Effector memory CD8-positive, alpha-beta T cell (primary cell): ENCODE results near the gene SLC20A1.

ENCODE experiments used
- ATAC-seq: fragments of 150-1000 bp; cut with Tn5 transposase; replicated peaks from 2 replicates; pipeline ENCODE4 v1.10.0; 2021; ENCODE audit warnings: mild to moderate bottlenecking, moderate library complexity
- DNase-seq, 3 experiments: peaks; one replicate each; pipeline ENCODE4 v3.0.0; 2021
- H3K27ac Mint-ChIP-seq, 2 donors: one replicate each; pipeline ENCODE4 v1.8.0; 2022; ENCODE audit warnings: mild to moderate bottlenecking in 2 of 2, mixed read lengths in 2 of 2, moderate library complexity in 2 of 2
- H3K27me3 Mint-ChIP-seq, 2 donors: one replicate each; pipeline ENCODE4 v1.8.0; 2022; ENCODE audit warnings: mixed read lengths in 2 of 2
- H3K36me3 Mint-ChIP-seq: one replicate; pipeline ENCODE4 v1.8.0; 2022; ENCODE audit warnings: mild to moderate bottlenecking, moderate library complexity, mixed read lengths; ENCODE audit not compliant: insufficient read depth
- H3K4me1 Mint-ChIP-seq, 2 donors: one replicate each; pipeline ENCODE4 v1.8.0; 2022; ENCODE audit warnings: low read depth in 2 of 2, mixed read lengths in 2 of 2
- H3K4me3 Mint-ChIP-seq, 2 donors: one replicate each; pipeline ENCODE4 v1.8.0; 2022; ENCODE audit warnings: mild to moderate bottlenecking in 2 of 2, mixed read lengths in 2 of 2, moderate library complexity in 2 of 2
- H3K9me3 Mint-ChIP-seq, 2 donors: one replicate each; pipeline ENCODE4 v1.8.0; 2022; ENCODE audit warnings: mixed read lengths in 2 of 2

The SLC20A1 gene

DNA sequence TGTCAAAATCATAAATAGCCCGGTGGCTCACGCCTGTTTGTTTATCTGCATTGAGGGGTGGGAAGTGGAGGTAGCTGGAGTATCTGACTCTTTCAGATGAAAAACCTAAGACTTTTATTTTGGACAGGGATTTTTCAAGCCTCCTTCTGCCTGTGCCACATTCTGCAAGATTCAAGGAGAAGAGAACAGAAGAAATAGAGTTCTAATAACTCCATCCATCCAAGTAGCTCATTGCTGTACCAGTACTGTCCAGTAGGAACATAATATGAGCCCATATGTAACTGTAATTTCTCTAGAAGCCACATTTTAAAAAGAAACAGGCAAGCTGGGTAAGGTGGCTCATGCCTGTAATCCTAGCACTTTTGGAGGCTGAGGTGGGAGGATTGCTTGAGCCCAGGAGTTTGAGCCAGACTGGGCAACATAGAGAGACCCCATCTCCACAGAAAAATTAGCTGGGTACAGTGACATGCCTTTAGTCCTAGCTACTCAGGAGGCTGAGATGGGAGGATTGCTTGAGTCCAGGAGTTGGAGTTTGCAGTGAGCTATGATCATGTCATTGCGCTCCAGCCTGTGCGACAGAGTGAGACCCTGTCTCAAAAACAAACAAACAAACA is 39.6 kb downstream of the SLC20A1 start:
- Mint-ChIP-seq H3K27me3 (no peaks in the 10 kb centered on the region), H3K4me3 (no peak overlapping the region), H3K36me3 (no peaks in the 10 kb centered on the region), H3K9me3 (no peaks in the 10 kb centered on the region), H3K27ac (no peak overlapping the region), H3K4me1 (peaks cover 7 to 13% of the 10 kb centered on the region in 2 donors)
- DNase-seq (no peak), ATAC-seq (peak; percentile 40)

DNA sequence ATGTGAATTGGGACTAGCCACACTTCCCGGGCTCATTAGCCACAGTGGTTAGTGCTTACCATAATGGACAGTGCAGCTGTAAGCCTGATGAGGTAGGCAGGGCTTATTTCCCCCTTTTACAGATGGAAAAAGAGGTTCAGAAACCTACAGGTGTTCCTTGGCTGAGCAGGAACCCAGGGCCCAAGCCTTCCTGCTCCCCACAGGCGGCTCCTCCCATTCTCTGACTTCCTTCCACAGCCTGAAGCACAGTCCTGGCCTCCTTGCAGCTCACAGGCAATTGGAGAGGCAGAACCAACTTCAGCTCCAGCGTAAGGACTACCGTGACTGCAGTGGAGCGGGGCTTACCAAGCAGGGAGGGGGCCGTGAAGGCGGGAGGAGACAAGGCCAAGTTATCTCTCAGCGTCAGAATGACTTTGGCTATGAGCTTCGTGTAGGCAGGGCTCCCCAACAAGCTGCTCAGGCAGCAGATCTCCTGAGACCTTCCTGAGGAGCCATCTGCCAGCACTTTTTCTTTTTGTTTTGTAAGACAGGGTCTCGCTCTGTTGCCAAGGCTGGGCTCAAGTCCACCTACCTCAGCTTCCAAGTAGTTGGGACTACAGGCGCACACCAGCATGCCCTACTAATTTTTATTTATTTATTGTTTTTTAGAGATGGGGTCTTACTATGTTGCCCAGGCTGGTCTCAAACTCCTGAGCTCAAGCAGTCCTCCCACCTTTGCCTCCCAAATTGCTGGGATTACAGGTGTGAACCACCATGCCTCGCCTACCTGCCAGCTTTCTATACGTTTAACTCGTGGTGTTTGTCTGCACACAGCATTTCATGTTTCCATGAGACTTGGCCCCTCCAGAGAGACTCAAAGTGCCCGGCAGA is 40.8 kb downstream of the SLC20A1 start:
- Mint-ChIP-seq H3K36me3 (no peaks in the 10 kb centered on the region), H3K27me3 (no peaks in the 10 kb centered on the region), H3K4me1 (peaks cover 17 to 21% of the 10 kb centered on the region in 2 donors), H3K9me3 (no peaks in the 10 kb centered on the region), H3K4me3 (no peak overlapping the region), H3K27ac (no peak overlapping the region)
- DNase-seq (no peak), ATAC-seq (no peak)

- ATAC-seq (no peak), DNase-seq (no peak)
- Mint-ChIP-seq H3K9me3 (no peaks in the 10 kb centered on the region), H3K27me3 (no peaks in the 10 kb centered on the region), H3K36me3 (no peaks in the 10 kb centered on the region), H3K4me3 (no peak overlapping the region), H3K4me1 (peaks cover 27 to 31% of the 10 kb centered on the region in 2 donors), H3K27ac (no peak overlapping the region)
Observed at GRCh38 chr2:112687522-112687921, 41.8 kb downstream of the SLC20A1 start.

DNA sequence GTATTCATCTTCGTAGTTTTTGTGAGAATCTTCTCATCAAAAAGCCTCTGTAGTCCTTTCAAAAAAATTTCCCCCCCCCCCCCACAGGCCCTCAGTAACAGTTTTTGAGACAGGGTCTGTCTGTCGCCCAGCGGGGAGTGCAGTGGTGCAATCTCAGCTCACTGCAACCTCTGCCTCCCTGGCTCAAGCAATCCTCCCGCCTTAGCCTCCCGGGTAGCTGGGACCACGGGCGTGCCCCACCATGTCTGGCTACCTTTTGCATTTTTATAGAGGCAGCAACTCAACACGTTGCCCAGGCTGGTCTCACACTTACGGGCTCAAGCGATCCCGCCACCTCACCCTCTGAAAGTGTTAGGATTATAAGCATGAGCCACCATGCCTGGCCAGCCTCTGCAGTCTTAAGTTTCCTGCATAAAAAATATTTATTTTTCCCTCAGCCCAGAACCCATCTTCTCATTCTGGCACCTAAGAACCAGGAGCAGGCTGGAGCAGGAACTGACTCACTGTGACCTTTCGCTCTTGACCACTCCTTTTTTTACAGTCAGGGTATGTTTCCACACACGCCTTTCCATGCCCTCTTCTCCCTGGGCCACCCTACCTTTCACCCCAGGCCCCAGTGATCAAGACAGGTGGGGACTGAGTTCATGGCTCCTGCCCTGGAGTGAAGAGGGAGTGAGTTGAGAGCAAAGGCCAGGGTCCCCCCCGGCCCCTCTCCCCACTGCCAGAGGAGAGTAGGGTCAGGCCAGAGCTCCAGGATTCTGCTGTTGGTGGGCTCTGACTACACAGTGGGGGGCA is 42.5 kb downstream of the SLC20A1 start:
- Mint-ChIP-seq H3K4me1 (peaks cover 34 to 38% of the 10 kb centered on the region in 2 donors), H3K4me3 (no peak overlapping the region), H3K36me3 (no peaks in the 10 kb centered on the region), H3K9me3 (no peaks in the 10 kb centered on the region), H3K27ac (no peak overlapping the region), H3K27me3 (no peaks in the 10 kb centered on the region)
- no peak for DNase-seq
- no peak for ATAC-seq

- ATAC-seq (peak; percentile 85), DNase-seq (peak; percentile 57 to 63 (median 59))
- peak overlapping the region in 1 of 2 donors; percentile 78 for H3K27ac Mint-ChIP-seq
- peaks cover 28 to 31% of the 10 kb centered on the region in 2 donors for H3K4me1 Mint-ChIP-seq
- no peaks in the 10 kb centered on the region for H3K27me3 Mint-ChIP-seq
- H3K9me3 Mint-ChIP-seq, result no peaks in the 10 kb centered on the region
- H3K36me3 Mint-ChIP-seq, result no peaks in the 10 kb centered on the region
- peak overlapping the region; percentile 56 to 71 for H3K4me3 Mint-ChIP-seq
Observed at GRCh38 chr2:112690853-112691401, 45.2 kb downstream of the SLC20A1 start.

DNA sequence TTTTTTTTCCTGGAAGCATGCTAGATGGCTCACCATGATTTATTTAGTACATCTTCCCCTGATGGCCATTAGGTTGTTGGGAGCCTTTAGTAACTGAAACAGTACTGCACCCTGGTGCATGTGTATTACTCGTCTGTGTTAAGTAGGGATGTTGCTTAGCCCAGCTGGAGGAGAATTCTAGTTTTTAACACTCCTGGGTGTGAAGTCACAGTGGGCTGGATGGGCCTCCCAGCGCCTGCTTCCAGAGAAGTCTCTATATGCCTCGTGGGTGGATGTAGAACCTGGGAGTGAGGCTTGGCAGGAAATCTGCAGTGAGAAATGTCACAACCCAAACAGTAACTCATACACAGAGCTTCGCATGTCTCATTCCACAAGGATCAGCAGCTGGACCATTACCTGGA is 46.1 kb downstream of the SLC20A1 start:
- Mint-ChIP-seq H3K27ac (peak overlapping the region; percentile 77 to 89), H3K27me3 (no peaks in the 10 kb centered on the region), H3K4me1 (peaks cover 28 to 31% of the 10 kb centered on the region in 2 donors), H3K4me3 (peak overlapping the region; percentile 56 to 71), H3K36me3 (no peaks in the 10 kb centered on the region), H3K9me3 (no peaks in the 10 kb centered on the region)
- ATAC-seq, result no peak
- no peak for DNase-seq

- peak overlapping the region; percentile 77 to 89 for H3K27ac Mint-ChIP-seq
- H3K4me1 Mint-ChIP-seq, result peaks cover 28 to 31% of the 10 kb centered on the region in 2 donors
- peak; percentile 84 for ATAC-seq
- H3K9me3 Mint-ChIP-seq, result no peaks in the 10 kb centered on the region
- DNase-seq, result peak; percentile 25 to 40 (median 33)
- no peaks in the 10 kb centered on the region for H3K27me3 Mint-ChIP-seq
- H3K4me3 Mint-ChIP-seq, result peak overlapping the region; percentile 47 to 56
- no peaks in the 10 kb centered on the region for H3K36me3 Mint-ChIP-seq
Observed at GRCh38 chr2:112692495-112692911, 46.8 kb downstream of the SLC20A1 start.

GRCh38 chr2:112692918-112693317 is 47.2 kb downstream of the SLC20A1 start:
- no peaks in the 10 kb centered on the region for H3K9me3 Mint-ChIP-seq
- ATAC-seq, result no peak
- peak overlapping the region; percentile 77 to 89 for H3K27ac Mint-ChIP-seq
- DNase-seq, result no peak
- no peaks in the 10 kb centered on the region for H3K27me3 Mint-ChIP-seq
- H3K4me1 Mint-ChIP-seq, result peaks cover 28 to 31% of the 10 kb centered on the region in 2 donors
- H3K36me3 Mint-ChIP-seq, result no peaks in the 10 kb centered on the region
- peak overlapping the region; percentile 47 to 56 for H3K4me3 Mint-ChIP-seq

GRCh38 chr2:112693596-112693995 is 47.9 kb downstream of the SLC20A1 start:
- Mint-ChIP-seq H3K9me3 (no peaks in the 10 kb centered on the region), H3K4me1 (peaks cover 28 to 31% of the 10 kb centered on the region in 2 donors), H3K27me3 (no peaks in the 10 kb centered on the region), H3K4me3 (no peak overlapping the region), H3K36me3 (no peaks in the 10 kb centered on the region), H3K27ac (peak overlapping the region; percentile 77 to 89)
- no peak for DNase-seq
- ATAC-seq, result no peak

- Mint-ChIP-seq H3K9me3 (no peaks in the 10 kb centered on the region), H3K4me1 (peaks cover 28 to 31% of the 10 kb centered on the region in 2 donors), H3K27me3 (no peaks in the 10 kb centered on the region), H3K4me3 (no peak overlapping the region), H3K27ac (no peak overlapping the region), H3K36me3 (no peaks in the 10 kb centered on the region)
- DNase-seq (no peak), ATAC-seq (no peak)
Observed at GRCh38 chr2:112694182-112694581, 48.4 kb downstream of the SLC20A1 start.

DNA sequence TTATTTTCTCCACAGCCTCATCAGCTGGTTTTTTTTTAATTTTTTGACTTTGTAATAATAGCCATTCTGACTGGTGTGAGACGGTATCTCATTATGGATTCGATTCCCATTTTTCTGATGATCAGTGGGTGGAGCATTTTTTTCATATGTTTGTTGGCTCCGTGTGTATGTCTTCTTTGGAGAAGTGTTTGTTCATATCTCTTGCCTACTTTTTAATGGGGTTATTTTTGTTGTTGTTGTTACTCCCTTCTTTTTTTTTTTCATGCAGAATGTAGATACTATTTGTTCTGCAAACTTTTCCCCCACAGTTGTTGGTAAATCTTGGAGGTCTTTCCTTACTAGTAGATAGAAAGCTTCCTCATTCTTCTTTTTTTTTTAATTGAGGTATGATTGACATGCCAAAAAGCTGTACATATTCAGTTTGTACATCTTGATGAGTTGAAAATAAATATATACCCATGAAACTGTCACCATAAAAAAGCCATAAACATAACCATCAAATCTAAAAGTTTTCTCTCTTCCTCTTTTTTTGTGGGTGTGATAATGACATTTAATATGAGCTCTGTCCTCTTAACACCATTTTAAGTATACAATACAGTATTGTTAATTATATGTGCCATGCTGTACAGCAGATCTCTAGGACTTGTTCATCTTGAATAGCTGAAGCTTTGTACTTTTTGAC is 53.2 kb downstream of the SLC20A1 start:
- Mint-ChIP-seq H3K9me3 (no peaks in the 10 kb centered on the region), H3K4me3 (no peak overlapping the region), H3K36me3 (no peaks in the 10 kb centered on the region), H3K27me3 (no peaks in the 10 kb centered on the region), H3K4me1 (peaks cover 0 to 3% of the 10 kb centered on the region in 2 donors), H3K27ac (no peak overlapping the region)
- DNase-seq (no peak), ATAC-seq (no peak)

- DNase-seq, result no peak
- H3K4me1 Mint-ChIP-seq, result peaks cover 0 to 3% of the 10 kb centered on the region in 2 donors
- no peak overlapping the region for H3K4me3 Mint-ChIP-seq
- H3K9me3 Mint-ChIP-seq, result no peaks in the 10 kb centered on the region
- H3K27ac Mint-ChIP-seq, result peak overlapping the region in 1 of 2 donors; percentile 35
- no peaks in the 10 kb centered on the region for H3K27me3 Mint-ChIP-seq
- no peak for ATAC-seq
- H3K36me3 Mint-ChIP-seq, result no peaks in the 10 kb centered on the region
Observed at GRCh38 chr2:112699984-112700667, 54.4 kb downstream of the SLC20A1 start.
